GM12872 (cell line): ENCODE data around the gene UBAP2.

Experiments used
- CTCF ChIP-seq: IDR thresholded peaks from 3 replicates; pipeline ENCODE4 v1.5.1; 2011; ENCODE audit warnings: low read depth, mild to moderate bottlenecking, low read length, moderate library complexity; ENCODE audit not compliant: insufficient read depth

The UBAP2 gene

GRCh38 chr9:34070606-34071324, 22.1 kb upstream of the UBAP2 start:
- TF ChIP-seq CTCF = no peak

GRCh38 chr9:34069831-34070230, 21.1 kb upstream of the UBAP2 start:
- TF ChIP-seq CTCF = no peak

- TF ChIP-seq CTCF = no peak
Observed at GRCh38 chr9:34065541-34065940, 16.9 kb upstream of the UBAP2 start.

GRCh38 chr9:34059954-34060353, 11.3 kb upstream of the UBAP2 start:
- no peak for TF ChIP-seq CTCF

GRCh38 chr9:34059281-34059680, 10.6 kb upstream of the UBAP2 start:
- TF ChIP-seq CTCF = no peak

- no peak for TF ChIP-seq CTCF
Observed at GRCh38 chr9:34049630-34050384, 1.1 kb upstream of the UBAP2 start.

GRCh38 chr9:34047864-34048726, 592 bp downstream of the UBAP2 start:
- TF ChIP-seq CTCF = no peak
